ENCODE data around the gene MAF. TPM values are rescaled to one million over a fixed set of nuclear protein-coding genes. Genes with fewer than 3 reads are reported as not detected.

Gene MAF
- total RNA-seq, 1 experiment from 2014 or later: 0.06 TPM

DNA sequence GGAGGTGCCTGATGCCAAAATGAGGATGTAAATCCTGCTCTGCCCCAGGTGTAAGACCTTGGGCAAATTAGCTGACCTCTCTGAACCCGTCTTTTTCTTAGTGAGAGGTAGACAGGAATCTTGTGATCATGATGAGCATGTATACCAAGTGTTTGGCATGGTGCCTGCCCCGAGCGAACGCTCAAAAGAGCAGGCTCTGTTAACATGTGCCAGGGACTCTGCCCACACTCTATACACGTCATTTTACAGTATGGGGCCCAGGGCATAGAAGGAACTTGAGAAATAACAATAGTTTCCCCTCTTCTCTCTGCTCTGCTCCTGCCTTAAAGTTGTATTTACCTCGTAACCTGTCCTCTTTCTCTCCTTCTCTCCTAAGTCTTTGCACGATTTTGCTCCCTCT is 9.3 kb upstream of the MAF start:
- peaks cover 22% of the 10 kb centered on the region for H3K27me3 ChIP-seq (replicated peaks; ENCODE audit: insufficient read depth, low read depth, low read length, poor library complexity)
- H3K36me3 ChIP-seq (ENCODE audit: insufficient read depth, low read length, poor library complexity, severe bottlenecking): no peaks in the 10 kb centered on the region
- no peaks in the 10 kb centered on the region for H3K4me1 ChIP-seq (ENCODE audit: insufficient read depth, low read length, poor library complexity, severe bottlenecking)
- intact Hi-C loops (cut with micrococcal nuclease; ENCODE audit: unreplicated experiment): loop anchor here (10.0 kb wide), 1 partner anchor 1935 kb away; no protein-coding TSS in a partner anchor
- TF ChIP-seq, protein P1, sequence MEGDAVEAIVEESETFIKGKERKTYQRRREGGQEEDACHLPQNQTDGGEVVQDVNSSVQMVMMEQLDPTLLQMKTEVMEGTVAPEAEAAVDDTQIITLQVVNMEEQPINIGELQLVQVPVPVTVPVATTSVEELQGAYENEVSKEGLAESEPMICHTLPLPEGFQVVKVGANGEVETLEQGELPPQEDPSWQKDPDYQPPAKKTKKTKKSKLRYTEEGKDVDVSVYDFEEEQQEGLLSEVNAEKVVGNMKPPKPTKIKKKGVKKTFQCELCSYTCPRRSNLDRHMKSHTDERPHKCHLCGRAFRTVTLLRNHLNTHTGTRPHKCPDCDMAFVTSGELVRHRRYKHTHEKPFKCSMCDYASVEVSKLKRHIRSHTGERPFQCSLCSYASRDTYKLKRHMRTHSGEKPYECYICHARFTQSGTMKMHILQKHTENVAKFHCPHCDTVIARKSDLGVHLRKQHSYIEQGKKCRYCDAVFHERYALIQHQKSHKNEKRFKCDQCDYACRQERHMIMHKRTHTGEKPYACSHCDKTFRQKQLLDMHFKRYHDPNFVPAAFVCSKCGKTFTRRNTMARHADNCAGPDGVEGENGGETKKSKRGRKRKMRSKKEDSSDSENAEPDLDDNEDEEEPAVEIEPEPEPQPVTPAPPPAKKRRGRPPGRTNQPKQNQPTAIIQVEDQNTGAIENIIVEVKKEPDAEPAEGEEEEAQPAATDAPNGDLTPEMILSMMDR (conservative IDR thresholded peaks at IDR 0.05; ENCODE audit: low read depth, low read length): no peak
- no peak for TF ChIP-seq EZH2 (IDR thresholded peaks at IDR 0.05; ENCODE audit: borderline replicate concordance, low read depth, low read length, poor library complexity, severe bottlenecking)
- ChIA-PET POLR2A (ENCODE audit: low non-redundant PET) (no interaction called here), CTCF (no interaction called here)
- no TSS peak for BruUV-seq (replicated peaks)
- no peaks in the 10 kb centered on the region for H3K9me3 ChIP-seq (ENCODE audit: low read depth, low read length, poor library complexity, severe bottlenecking)
- H3K4me3 ChIP-seq (ENCODE audit: low read depth, low read length, poor library complexity, severe bottlenecking): no peak overlapping the region
- no peak overlapping the region for H3K27ac ChIP-seq (ENCODE audit: low read depth, low read length, poor library complexity, severe bottlenecking)
- DNase-seq (ENCODE audit: low spot score): no peak

DNA sequence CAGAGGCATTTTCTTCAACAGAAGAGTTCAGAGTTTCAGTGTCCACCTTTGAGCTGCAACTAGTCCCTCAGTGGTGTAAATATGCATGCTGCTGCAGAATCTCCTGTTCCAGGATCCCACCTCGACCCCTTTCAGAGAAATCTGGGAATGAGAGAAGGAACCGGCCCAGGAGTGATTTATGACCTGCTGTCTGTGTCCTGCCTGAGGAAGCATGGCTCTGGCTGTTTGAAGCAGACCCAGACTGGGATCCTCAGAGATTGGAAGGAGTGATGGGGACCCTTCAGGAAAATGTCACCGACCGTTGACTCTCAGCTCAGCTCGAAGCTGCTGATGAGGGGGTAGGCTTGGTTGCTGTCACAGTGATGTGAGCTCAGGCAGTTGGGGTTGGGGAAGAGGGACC is 8.4 kb upstream of the MAF start:
- no peak for DNase-seq (ENCODE audit: low spot score)
- TF ChIP-seq, protein P1 (conservative IDR thresholded peaks at IDR 0.05; ENCODE audit: low read depth, low read length): no peak
- no peak for TF ChIP-seq EZH2 (IDR thresholded peaks at IDR 0.05; ENCODE audit: borderline replicate concordance, low read depth, low read length, poor library complexity, severe bottlenecking)
- intact Hi-C loops (cut with micrococcal nuclease; ENCODE audit: unreplicated experiment): loop anchor here (10.0 kb wide), 1 partner anchor 1934 kb away; no protein-coding TSS in a partner anchor
- Histone ChIP-seq H3K9me3 (ENCODE audit: low read depth, low read length, poor library complexity, severe bottlenecking) (no peaks in the 10 kb centered on the region), H3K4me3 (ENCODE audit: low read depth, low read length, poor library complexity, severe bottlenecking) (no peak overlapping the region), H3K27ac (ENCODE audit: low read depth, low read length, poor library complexity, severe bottlenecking) (no peak overlapping the region), H3K27me3 (replicated peaks; ENCODE audit: insufficient read depth, low read depth, low read length, poor library complexity) (peaks cover 30% of the 10 kb centered on the region), H3K4me1 (ENCODE audit: insufficient read depth, low read length, poor library complexity, severe bottlenecking) (no peaks in the 10 kb centered on the region), H3K36me3 (ENCODE audit: insufficient read depth, low read length, poor library complexity, severe bottlenecking) (no peaks in the 10 kb centered on the region)
- BruUV-seq (replicated peaks): no TSS peak
- CTCF ChIA-PET: interaction anchor here (0.7 kb wide), 1 partner anchor 1930 kb away, joined by 5 read pairs; no protein-coding TSS in a partner anchor
- POLR2A ChIA-PET (ENCODE audit: low non-redundant PET): no interaction called here

DNA sequence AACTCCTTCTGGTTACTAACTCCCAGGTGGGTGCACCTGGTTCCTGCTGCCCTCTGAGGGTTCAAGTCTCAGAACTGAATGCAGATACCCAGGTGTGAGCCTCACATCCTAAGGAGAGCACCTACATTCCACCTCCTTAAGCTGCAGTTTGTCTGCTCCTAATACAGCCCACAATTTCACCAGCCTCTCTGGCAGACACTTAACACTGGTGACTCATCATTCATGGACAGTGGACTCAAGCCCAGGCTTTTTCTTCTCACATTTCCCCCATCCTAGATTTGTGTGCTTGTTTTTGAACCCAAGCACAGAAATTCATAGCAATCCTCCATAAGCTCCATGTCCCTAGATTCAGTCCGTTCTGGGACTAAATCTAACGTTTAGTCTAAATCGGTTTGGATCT is 7.0 kb upstream of the MAF start:
- Histone ChIP-seq H3K27ac (ENCODE audit: low read depth, low read length, poor library complexity, severe bottlenecking) (no peak overlapping the region), H3K4me3 (ENCODE audit: low read depth, low read length, poor library complexity, severe bottlenecking) (no peak overlapping the region), H3K36me3 (ENCODE audit: insufficient read depth, low read length, poor library complexity, severe bottlenecking) (no peaks in the 10 kb centered on the region), H3K27me3 (replicated peaks; ENCODE audit: insufficient read depth, low read depth, low read length, poor library complexity) (peaks cover 34% of the 10 kb centered on the region), H3K9me3 (ENCODE audit: low read depth, low read length, poor library complexity, severe bottlenecking) (no peaks in the 10 kb centered on the region), H3K4me1 (ENCODE audit: insufficient read depth, low read length, poor library complexity, severe bottlenecking) (no peaks in the 10 kb centered on the region)
- DNase-seq (ENCODE audit: low spot score): no peak
- TF ChIP-seq EZH2 (IDR thresholded peaks at IDR 0.05; ENCODE audit: borderline replicate concordance, low read depth, low read length, poor library complexity, severe bottlenecking): no peak
- TF ChIP-seq, protein P1 (conservative IDR thresholded peaks at IDR 0.05; ENCODE audit: low read depth, low read length): no peak
- no TSS peak for BruUV-seq (replicated peaks)
- ChIA-PET POLR2A (ENCODE audit: low non-redundant PET) (no interaction called here), CTCF (no interaction called here)
- intact Hi-C loops (cut with micrococcal nuclease; ENCODE audit: unreplicated experiment): loop anchor here (10.0 kb wide), 1 partner anchor 1933 kb away; no protein-coding TSS in a partner anchor

Measured in A673 (cell line).